DND-41 (cell line): Measurements from ENCODE around the gene PAK1IP1.

ENCODE experiments used
- ATAC-seq: fragments of 200-7000 bp; cut with Tn5 transposase; 3 replicates; pipeline ENCODE4 v1.9.1; 2021; ENCODE audit warnings: low read depth; ENCODE audit not compliant: insufficient read depth
- DNase-seq: peaks from one replicate; pipeline ENCODE4 v3.0.0-alpha.2; 2020
- H2AFZ ChIP-seq: 2 replicates; pipeline ENCODE4 v1.6.0; 2012; ENCODE audit warnings: low read depth, low read length
- H3K27ac ChIP-seq: 2 replicates; pipeline ENCODE4 v1.5.1; 2012; ENCODE audit warnings: low read length, inconsistent platforms
- H3K27me3 ChIP-seq: fragments of 200-600 bp; sonication (generic); 2 replicates; pipeline ENCODE4 v1.6.0; 2012; ENCODE audit warnings: low read length, mild to moderate bottlenecking, inconsistent platforms; ENCODE audit not compliant: insufficient read depth, poor library complexity
- H3K36me3 ChIP-seq: 2 replicates; pipeline ENCODE4 v1.5.1; 2012; ENCODE audit warnings: low read length, inconsistent platforms; ENCODE audit not compliant: insufficient read depth
- H3K4me1 ChIP-seq: 2 replicates; pipeline ENCODE4 v1.5.1; 2012; ENCODE audit warnings: mild to moderate bottlenecking, low read length; ENCODE audit not compliant: insufficient read depth
- H3K4me2 ChIP-seq: 2 replicates; pipeline ENCODE4 v1.6.0; 2012; ENCODE audit warnings: mild to moderate bottlenecking, moderate library complexity, low read length, inconsistent platforms; ENCODE audit not compliant: insufficient read depth
- H3K4me3 ChIP-seq, 2 experiments: fragments of 200-600 bp in 1 of 2; shearing (Covaris generic) in 1 of 2; 2 replicates each; pipeline ENCODE4 v1.5.1; 2012 to 2016; ENCODE audit warnings: inconsistent platforms in 2 of 2, low read length in 2 of 2, mild to moderate bottlenecking in 2 of 2, low read depth in 1 of 2, moderate library complexity in 1 of 2
- H3K79me2 ChIP-seq: 2 replicates; pipeline ENCODE4 v1.6.0; 2012; ENCODE audit warnings: low read length, inconsistent platforms; ENCODE audit not compliant: insufficient read depth
- H3K9ac ChIP-seq: 2 replicates; pipeline ENCODE4 v1.6.0; 2012; ENCODE audit warnings: low read depth, mild to moderate bottlenecking, inconsistent platforms, low read length, moderate library complexity
- H3K9me3 ChIP-seq: 2 replicates; pipeline ENCODE4 v1.5.1; 2012; ENCODE audit warnings: low read length, moderate library complexity, mild to moderate bottlenecking, inconsistent platforms; ENCODE audit not compliant: insufficient read depth, severe bottlenecking
- H4K20me1 ChIP-seq: 2 replicates; pipeline ENCODE4 v1.6.0; 2012; ENCODE audit warnings: low read length; ENCODE audit not compliant: insufficient read depth
- CTCF ChIP-seq: IDR thresholded peaks from 2 replicates; pipeline ENCODE4 v1.5.1; 2012; ENCODE audit warnings: borderline replicate concordance, low read length, moderate library complexity, mild to moderate bottlenecking; ENCODE audit not compliant: poor library complexity, severe bottlenecking; ENCODE audit errors: extremely low read depth
- EZH2 ChIP-seq: IDR thresholded peaks from 3 replicates; pipeline ENCODE4 v1.6.1; 2012; ENCODE audit warnings: borderline replicate concordance, low read depth, mild to moderate bottlenecking, moderate library complexity, low read length, inconsistent platforms; ENCODE audit not compliant: severe bottlenecking

PAK1IP1 gene

GRCh38 chr6:10682355-10682988 is 12.3 kb upstream of the PAK1IP1 start:
- no peaks in the 10 kb centered on the region for H4K20me1 ChIP-seq
- ATAC-seq (no peak), DNase-seq (no peak)
- no peak overlapping the region for H3K9ac ChIP-seq
- TF ChIP-seq EZH2 (no peak), CTCF (no peak)
- H3K27me3 ChIP-seq: no peaks in the 10 kb centered on the region
- no peak overlapping the region for H3K4me2 ChIP-seq
- no peaks in the 10 kb centered on the region for H3K79me2 ChIP-seq
- no peaks in the 10 kb centered on the region for H3K36me3 ChIP-seq
- H3K4me3 ChIP-seq: no peak overlapping the region
- H3K9me3 ChIP-seq: peaks cover 5% of the 10 kb centered on the region
- no peak overlapping the region for H2AFZ ChIP-seq
- H3K27ac ChIP-seq: no peak overlapping the region
- no peaks in the 10 kb centered on the region for H3K4me1 ChIP-seq

DNA sequence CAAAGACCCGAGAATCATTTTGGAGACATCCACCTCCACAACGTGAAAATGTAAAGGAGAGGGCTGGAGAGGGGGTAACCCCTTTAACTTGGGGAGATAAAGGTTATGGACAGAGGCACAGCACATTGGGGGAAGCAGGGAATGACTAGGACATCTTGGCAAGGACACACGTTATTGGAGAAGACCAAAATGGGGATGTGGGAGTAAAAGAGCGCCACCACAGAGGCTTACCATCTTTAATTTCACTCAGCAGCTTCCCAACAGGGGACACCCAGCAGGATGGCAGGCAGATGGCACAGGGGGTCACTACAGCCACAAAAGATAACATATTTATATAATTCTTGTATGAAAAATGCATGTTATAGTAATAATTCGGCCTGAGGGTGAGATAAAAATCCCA is 10.2 kb upstream of the PAK1IP1 start:
- Histone ChIP-seq H3K79me2 (no peaks in the 10 kb centered on the region), H3K27me3 (no peaks in the 10 kb centered on the region), H3K4me1 (no peaks in the 10 kb centered on the region), H3K36me3 (no peaks in the 10 kb centered on the region), H3K4me2 (no peak overlapping the region), H3K9ac (no peak overlapping the region), H2AFZ (no peak overlapping the region), H3K4me3 (no peak overlapping the region), H3K9me3 (peaks cover 5% of the 10 kb centered on the region), H4K20me1 (no peaks in the 10 kb centered on the region), H3K27ac (no peak overlapping the region)
- DNase-seq (no peak), ATAC-seq (no peak)
- TF ChIP-seq EZH2: no peak
- no peak for TF ChIP-seq CTCF

DNA sequence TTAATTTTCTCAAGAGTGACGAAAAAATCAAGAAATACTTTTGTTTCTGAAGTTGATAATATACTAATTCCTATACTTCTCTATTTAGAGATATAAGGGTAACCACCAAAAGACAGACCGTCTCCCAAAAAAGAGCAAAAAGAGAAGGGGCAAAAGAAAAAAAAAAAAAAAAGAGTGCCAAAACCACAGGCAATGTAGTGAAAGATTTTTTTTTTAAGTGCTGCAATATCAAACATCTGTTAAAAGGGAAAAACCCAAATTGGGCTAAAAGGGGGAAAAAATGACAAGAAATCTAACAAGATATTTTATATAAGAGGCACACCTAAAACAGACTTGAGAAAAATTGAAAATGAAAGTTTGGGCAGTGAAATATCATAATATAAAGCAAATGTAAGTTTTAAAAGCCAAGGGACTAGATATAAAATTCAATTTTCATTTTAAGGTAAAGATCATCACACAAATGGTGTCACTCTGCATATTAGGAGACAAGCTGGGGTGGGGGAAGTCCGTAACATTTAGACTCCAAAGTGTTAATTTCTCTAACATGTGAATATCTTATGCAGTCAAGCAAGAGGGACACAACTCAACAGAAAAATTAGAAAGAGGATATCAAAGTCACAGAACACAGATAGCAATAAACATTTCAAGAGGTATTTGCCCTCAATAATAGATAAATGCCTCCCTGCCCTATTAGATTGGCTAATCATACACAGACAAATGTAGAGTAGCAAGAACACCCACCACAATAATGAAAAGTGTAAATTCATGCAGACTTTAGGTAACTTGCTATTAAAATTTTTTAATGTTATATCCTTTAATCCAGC is 9.5 kb upstream of the PAK1IP1 start:
- Histone ChIP-seq H3K27ac (no peak overlapping the region), H3K4me3 (no peak overlapping the region), H3K9me3 (peaks cover 5% of the 10 kb centered on the region), H3K27me3 (no peaks in the 10 kb centered on the region), H4K20me1 (no peaks in the 10 kb centered on the region), H3K79me2 (no peaks in the 10 kb centered on the region), H3K4me1 (no peaks in the 10 kb centered on the region), H3K36me3 (no peaks in the 10 kb centered on the region), H3K4me2 (no peak overlapping the region), H2AFZ (no peak overlapping the region), H3K9ac (no peak overlapping the region)
- ATAC-seq (no peak), DNase-seq (no peak)
- no peak for TF ChIP-seq EZH2
- TF ChIP-seq CTCF: no peak
